Left ventricle myocardium inferior (tissue), 1 donor: ENCODE data around the gene CASZ1. TPM values are rescaled to one million over a fixed set of nuclear protein-coding genes. Genes with fewer than 3 reads are reported as not detected.

ENCODE experiments used
- DNase-seq: peaks from one replicate; pipeline ENCODE4 v3.0.0-alpha.2; 2020
- H3K27ac ChIP-seq: fragments of 200-600 bp; replicated peaks from 2 replicates; pipeline ENCODE4 v1.8.0; 2021
- H3K27me3 ChIP-seq: fragments of 200-600 bp; 2 replicates; pipeline ENCODE4 v1.8.0; 2021; ENCODE audit warnings: low read depth
- H3K36me3 ChIP-seq: fragments of 200-600 bp; 2 replicates; pipeline ENCODE4 v1.8.0; 2021
- H3K4me1 ChIP-seq: fragments of 200-600 bp; 2 replicates; pipeline ENCODE4 v1.8.0; 2021
- H3K4me3 ChIP-seq: fragments of 200-600 bp; 2 replicates; pipeline ENCODE4 v1.8.0; 2021; ENCODE audit warnings: mild to moderate bottlenecking, moderate library complexity
- H3K9me3 ChIP-seq: fragments of 200-600 bp; replicated peaks from 2 replicates; pipeline ENCODE4 v1.8.0; 2021
- intact Hi-C: fragments of 100-400 bp; cut with micrococcal nuclease; formaldehyde crosslinking; loops from one replicate; pipeline ENCODE4 v1.11.0; 2022
- total RNA-seq: library from RNA; stranded (reverse); fragmentation: NEBNext Ultra II Directional; extraction: Animal tissue kit (Norgen Biotek cat#: 25700); gene quantifications from one replicate; pipeline ENCODE4 v1.2.1, GENCODE V29; 2021
- TF ChIP-seq, protein P1 (sequence below): fragments of 200-600 bp; IDR thresholded peaks from 2 replicates; pipeline ENCODE4 v1.8.0; 2021; ENCODE audit warnings: antibody characterized with exemption, mild to moderate bottlenecking, borderline replicate concordance
- donor health status: DM: no; HTN: yes; CAD: no; lungs with severe emphysema.

Gene CASZ1
- total RNA-seq, 1 donor from 2014 or later = 56.3 TPM

DNA sequence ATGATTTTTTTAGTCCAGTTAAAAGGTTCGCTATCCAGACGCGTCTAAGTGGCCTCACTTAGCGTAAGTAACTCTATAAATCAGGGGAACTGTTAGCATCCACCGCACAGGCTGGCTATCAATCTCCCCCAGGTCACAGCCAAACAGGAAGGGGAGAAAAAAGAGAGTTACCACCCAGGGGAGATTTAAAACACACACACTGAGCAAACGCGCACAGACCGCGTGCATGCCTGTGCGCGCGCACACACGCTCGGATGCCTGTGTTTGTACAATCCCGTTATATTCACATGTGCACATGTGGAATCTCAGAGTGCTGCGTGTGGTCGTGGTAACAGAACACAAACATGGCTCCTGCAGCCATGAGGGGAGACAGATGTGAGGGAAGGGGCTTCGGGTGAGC lies 125.4 kb downstream of the CASZ1 start:
- intact Hi-C loops = no loop called here
- TF ChIP-seq, protein P1, sequence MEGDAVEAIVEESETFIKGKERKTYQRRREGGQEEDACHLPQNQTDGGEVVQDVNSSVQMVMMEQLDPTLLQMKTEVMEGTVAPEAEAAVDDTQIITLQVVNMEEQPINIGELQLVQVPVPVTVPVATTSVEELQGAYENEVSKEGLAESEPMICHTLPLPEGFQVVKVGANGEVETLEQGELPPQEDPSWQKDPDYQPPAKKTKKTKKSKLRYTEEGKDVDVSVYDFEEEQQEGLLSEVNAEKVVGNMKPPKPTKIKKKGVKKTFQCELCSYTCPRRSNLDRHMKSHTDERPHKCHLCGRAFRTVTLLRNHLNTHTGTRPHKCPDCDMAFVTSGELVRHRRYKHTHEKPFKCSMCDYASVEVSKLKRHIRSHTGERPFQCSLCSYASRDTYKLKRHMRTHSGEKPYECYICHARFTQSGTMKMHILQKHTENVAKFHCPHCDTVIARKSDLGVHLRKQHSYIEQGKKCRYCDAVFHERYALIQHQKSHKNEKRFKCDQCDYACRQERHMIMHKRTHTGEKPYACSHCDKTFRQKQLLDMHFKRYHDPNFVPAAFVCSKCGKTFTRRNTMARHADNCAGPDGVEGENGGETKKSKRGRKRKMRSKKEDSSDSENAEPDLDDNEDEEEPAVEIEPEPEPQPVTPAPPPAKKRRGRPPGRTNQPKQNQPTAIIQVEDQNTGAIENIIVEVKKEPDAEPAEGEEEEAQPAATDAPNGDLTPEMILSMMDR = no peak
- H3K36me3 ChIP-seq = no peaks in the 10 kb centered on the region
- peak overlapping the region; percentile 38 for H3K27ac ChIP-seq
- H3K4me1 ChIP-seq = peaks cover 99% of the 10 kb centered on the region
- DNase-seq = no peak
- H3K9me3 ChIP-seq = no peaks in the 10 kb centered on the region
- H3K4me3 ChIP-seq = no peak overlapping the region
- no peaks in the 10 kb centered on the region for H3K27me3 ChIP-seq

DNA sequence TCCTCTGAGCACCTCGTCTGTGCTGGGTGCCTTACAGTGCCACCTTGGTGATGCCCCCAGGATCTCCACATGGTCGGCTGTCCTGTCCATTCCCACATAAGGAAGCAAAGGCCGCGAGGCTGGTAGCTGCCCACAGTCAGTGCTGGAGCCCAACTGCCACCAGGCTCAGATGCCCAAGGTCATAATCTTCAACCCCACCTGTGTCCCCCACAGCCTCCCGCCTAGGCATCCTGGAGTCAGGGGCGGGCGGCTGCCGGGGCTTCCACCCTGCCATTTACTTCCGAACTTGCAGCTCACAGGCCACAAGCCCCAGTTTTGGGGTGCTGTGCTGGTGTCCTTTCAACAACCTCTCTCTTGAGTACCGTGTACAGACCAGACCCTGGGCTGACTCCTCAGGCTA lies 126.3 kb downstream of the CASZ1 start:
- H3K36me3 ChIP-seq = peaks cover 1% of the 10 kb centered on the region
- TF ChIP-seq, protein P1 = no peak
- peak overlapping the region; percentile 92 for H3K27ac ChIP-seq
- H3K4me3 ChIP-seq = no peak overlapping the region
- no peaks in the 10 kb centered on the region for H3K9me3 ChIP-seq
- no peak for DNase-seq
- peaks cover 99% of the 10 kb centered on the region for H3K4me1 ChIP-seq
- intact Hi-C loops = no loop called here
- no peaks in the 10 kb centered on the region for H3K27me3 ChIP-seq

DNA sequence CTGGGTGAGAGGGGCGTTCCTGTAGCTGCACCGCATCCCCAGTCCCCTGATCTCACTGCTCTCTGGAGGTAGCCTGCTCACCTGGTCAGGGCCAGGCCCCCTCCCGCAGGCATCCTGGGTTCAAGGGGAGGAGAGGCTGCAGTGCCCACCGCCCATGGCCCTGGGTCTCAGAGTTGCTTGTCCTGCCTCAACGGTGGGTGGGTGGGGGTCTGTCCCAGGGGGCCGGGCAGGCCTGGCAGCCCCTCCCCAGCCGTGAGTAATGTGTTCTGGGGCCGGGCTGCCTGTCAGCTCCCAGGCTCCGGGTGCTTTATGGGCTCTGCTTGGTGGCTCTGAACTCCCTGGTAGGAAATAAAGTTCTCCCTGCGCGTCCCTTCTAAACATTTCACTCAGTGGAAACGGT lies 126.9 kb downstream of the CASZ1 start:
- H3K4me1 ChIP-seq = peaks cover 99% of the 10 kb centered on the region
- peak overlapping the region; percentile 92 for H3K27ac ChIP-seq

DNA sequence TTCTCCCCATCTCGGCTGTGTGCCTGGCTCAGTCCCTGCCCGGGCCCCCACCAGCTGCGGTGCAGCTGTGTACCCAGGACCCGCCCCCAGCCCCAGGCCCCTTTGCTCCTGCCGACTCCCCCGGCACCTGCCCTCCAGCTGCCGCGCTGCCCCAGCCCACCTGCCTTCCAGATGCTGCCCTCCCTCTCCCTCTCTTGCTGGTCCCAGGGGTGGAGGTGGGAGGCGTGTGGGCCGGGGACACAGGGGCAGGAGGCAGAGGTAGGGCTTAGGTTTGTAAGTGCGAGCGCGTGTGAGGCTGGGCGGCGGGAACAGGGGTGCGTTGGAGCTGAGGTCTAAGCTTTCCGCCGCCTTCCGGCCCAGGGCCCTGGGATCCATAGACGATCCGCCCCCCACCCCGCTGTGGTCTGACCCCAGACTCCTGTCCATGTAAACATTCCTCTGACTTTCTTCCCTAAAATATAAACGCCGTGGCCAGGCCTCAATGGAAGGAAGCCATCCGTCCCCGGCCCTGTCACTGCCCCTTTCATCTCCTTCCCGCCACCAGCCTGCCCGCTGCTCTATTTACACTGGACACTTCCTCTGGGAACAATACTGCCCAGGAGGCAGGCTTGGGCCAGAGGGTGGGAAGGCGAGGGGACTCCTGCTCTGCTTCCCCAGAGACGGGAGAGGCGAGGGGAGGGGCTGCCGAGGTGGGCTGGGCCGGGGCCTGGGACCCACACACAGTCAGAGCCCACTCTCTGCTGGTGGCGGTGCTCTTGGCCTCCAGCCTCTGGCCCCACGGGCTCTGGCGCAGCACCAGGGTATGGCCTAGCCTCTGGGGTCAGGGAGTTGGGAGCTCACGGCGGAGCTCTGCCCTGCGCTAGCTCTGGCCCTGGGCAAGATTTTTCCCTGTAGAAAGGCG lies 128.3 kb downstream of the CASZ1 start:
- H3K27me3 ChIP-seq = no peaks in the 10 kb centered on the region
- no peak for DNase-seq
- peaks cover 7% of the 10 kb centered on the region for H3K36me3 ChIP-seq
- TF ChIP-seq, protein P1 = no peak
- H3K4me1 ChIP-seq = peaks cover 99% of the 10 kb centered on the region
- no peak overlapping the region for H3K4me3 ChIP-seq
- intact Hi-C loops = no loop called here
- H3K9me3 ChIP-seq = no peaks in the 10 kb centered on the region
- peak overlapping the region; percentile 92 for H3K27ac ChIP-seq

More for the DNA sequence above, 126.9 kb downstream of the CASZ1 start:
- Histone ChIP-seq H3K27me3 (no peaks in the 10 kb centered on the region), H3K4me3 (no peak overlapping the region), H3K9me3 (no peaks in the 10 kb centered on the region), H3K36me3 (peaks cover 7% of the 10 kb centered on the region)
- no peak for DNase-seq
- TF ChIP-seq, protein P1 = no peak
- intact Hi-C loops = no loop called here

DNA sequence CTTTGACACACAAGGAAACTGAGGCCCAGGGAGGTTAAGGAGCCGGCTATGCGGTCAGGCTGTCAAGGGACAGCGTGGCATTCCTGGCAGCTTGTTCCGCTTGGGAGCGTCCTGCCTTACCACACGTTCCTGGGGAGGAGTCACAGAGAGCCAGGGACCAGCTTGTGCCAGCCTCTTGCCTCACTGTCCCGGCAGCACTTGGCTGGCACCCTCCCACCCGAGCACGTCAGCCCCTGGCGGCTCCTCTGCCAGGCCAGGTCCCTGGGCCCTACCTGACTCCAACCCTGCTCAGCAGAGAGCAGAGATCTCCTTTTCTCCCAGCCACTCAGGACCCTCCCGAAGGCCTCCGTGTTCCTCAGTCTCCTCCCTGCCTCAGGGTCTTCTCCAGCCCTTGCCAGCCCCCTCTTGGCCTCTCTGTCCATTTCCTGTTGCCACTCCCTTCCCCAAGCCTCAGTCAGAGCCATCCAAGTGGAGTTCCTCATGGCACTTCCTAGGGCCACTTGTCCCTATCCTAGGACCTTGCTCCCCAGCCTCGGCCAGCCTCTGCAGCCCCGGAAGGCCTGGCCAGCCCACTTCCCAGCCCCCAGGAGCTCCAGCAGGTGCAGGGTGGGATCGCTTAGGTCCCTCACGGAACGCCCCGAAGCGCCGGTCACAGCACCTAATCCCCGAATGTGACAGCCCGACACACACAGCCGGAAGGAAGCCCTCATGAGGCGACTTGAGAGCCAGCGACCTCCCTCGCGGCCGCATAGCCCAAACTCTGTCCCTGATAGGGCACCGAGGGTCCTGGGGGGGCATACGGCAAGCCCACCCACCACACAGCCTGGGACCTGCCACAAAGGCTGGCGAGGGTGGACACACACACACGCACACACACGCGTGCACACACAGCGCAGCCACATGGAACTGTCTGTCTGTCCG lies 130.3 kb downstream of the CASZ1 start:
- Histone ChIP-seq H3K4me1 (peaks cover 88% of the 10 kb centered on the region), H3K36me3 (peaks cover 7% of the 10 kb centered on the region), H3K27me3 (no peaks in the 10 kb centered on the region), H3K9me3 (no peaks in the 10 kb centered on the region), H3K4me3 (no peak overlapping the region), H3K27ac (peak overlapping the region; percentile 92)
- intact Hi-C loops = no loop called here
- TF ChIP-seq, protein P1 = peak; percentile 20
- peak; percentile 83 for DNase-seq
